ENCODE data around the gene RIMBP2.

Gene RIMBP2

GRCh38 chr12:130538343-130539095 lies 177.6 kb downstream of the RIMBP2 start:
- DNase-seq (ENCODE audit: low spot score), result no peak

- DNase-seq (ENCODE audit: low spot score), result no peak
Observed at GRCh38 chr12:130537655-130538054, 178.4 kb downstream of the RIMBP2 start.

- no peak for DNase-seq (ENCODE audit: low spot score)
Observed at GRCh38 chr12:130537051-130537450, 179.0 kb downstream of the RIMBP2 start.

- no peak for DNase-seq (ENCODE audit: low spot score)
Observed at GRCh38 chr12:130530429-130530828, 185.7 kb downstream of the RIMBP2 start.

- no peak for DNase-seq (ENCODE audit: low spot score)
Observed at GRCh38 chr12:130529781-130530180, 186.3 kb downstream of the RIMBP2 start.

GRCh38 chr12:130527239-130527638 lies 188.9 kb downstream of the RIMBP2 start:
- no peak for DNase-seq (ENCODE audit: low spot score)

- no peak for DNase-seq (ENCODE audit: low spot score)
Observed at GRCh38 chr12:130526813-130527212, 189.3 kb downstream of the RIMBP2 start.

- DNase-seq (ENCODE audit: low spot score), result no peak
Observed at GRCh38 chr12:130525384-130526172, 190.5 kb downstream of the RIMBP2 start.

- DNase-seq (ENCODE audit: low spot score), result no peak
Observed at GRCh38 chr12:130524759-130525158, 191.3 kb downstream of the RIMBP2 start.

- no peak for DNase-seq (ENCODE audit: low spot score)
Observed at GRCh38 chr12:130523863-130524614, 192.1 kb downstream of the RIMBP2 start.

- no peak for DNase-seq (ENCODE audit: low spot score)
Observed at GRCh38 chr12:130523208-130523607, 192.9 kb downstream of the RIMBP2 start.

GRCh38 chr12:130522244-130522834 lies 193.8 kb downstream of the RIMBP2 start:
- no peak for DNase-seq (ENCODE audit: low spot score)

GRCh38 chr12:130521375-130522124 lies 194.5 kb downstream of the RIMBP2 start:
- DNase-seq (ENCODE audit: low spot score), result no peak

- DNase-seq (ENCODE audit: low spot score), result no peak
Observed at GRCh38 chr12:130520784-130521183, 195.3 kb downstream of the RIMBP2 start.

- DNase-seq (ENCODE audit: low spot score), result no peak
Observed at GRCh38 chr12:130517588-130517987, 198.5 kb downstream of the RIMBP2 start.

GRCh38 chr12:130514149-130514551 lies 201.9 kb downstream of the RIMBP2 start:
- DNase-seq (ENCODE audit: low spot score), result no peak

GRCh38 chr12:130513556-130513955 lies 202.5 kb downstream of the RIMBP2 start:
- no peak for DNase-seq (ENCODE audit: low spot score)

GRCh38 chr12:130511285-130511684 lies 204.8 kb downstream of the RIMBP2 start:
- no peak for DNase-seq (ENCODE audit: low spot score)

GRCh38 chr12:130509454-130509853 lies 206.6 kb downstream of the RIMBP2 start:
- no peak for DNase-seq (ENCODE audit: low spot score)

GRCh38 chr12:130508847-130509246 lies 207.3 kb downstream of the RIMBP2 start:
- DNase-seq (ENCODE audit: low spot score), result no peak

GRCh38 chr12:130508318-130508717 lies 207.8 kb downstream of the RIMBP2 start:
- no peak for DNase-seq (ENCODE audit: low spot score)

GRCh38 chr12:130506844-130507243 lies 209.3 kb downstream of the RIMBP2 start:
- DNase-seq (ENCODE audit: low spot score), result no peak
